ENCODE data around the gene SLX4. TPM values are rescaled to one million over a fixed set of nuclear protein-coding genes. Genes with fewer than 3 reads are reported as not detected.
"Not testable (repeated sequence)": the region's sequence is repeated elsewhere in the genome, so short reads cannot be mapped to it uniquely, and the experiment has no call there.

Gene SLX4
- total and polyA plus RNA-seq, 7 donors = 0.87 to 4.1 (median 2.5) TPM

DNA sequence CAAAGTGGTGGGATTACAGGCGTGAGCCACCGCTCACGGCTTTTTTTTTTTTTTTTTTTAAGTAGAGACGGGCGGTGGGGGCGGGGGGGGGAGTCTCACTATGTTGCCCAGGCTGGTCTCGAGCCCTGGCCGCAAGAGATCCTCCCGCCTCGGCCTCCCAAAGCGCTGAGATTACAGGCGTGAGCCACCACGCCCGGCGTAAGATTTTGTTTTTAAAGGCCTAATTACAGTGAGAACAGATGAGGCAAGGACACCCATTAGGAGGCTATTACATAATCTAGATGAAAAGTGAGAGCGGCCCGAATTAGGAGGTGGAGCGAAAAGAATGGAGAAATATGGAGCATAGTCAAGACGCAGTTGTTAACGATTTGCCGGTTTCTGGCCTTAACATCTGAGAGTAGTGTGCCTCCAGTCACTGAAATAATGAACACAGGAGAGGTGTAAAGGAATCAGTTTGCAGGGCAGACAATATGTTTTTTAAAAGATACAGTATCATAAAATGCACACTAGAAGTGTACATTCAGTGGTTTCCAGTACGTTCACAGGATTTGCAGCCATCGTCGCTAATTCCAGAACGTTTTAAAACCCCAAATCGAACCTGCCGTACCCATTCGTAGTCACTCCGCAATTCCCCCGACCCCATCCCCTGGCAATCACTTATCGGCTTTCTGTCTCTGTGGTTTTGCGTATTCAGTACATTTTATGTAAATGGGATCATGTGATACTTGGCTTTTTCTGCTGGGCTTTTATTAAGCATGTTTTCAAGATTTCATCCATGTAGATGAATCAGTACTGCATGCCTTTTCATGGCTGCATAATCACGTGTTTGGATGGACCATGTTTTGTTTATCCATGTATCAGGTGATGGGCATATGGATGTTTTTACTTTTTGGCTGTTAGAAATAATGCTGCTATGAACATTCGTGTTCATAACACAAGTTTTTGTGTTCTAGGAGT is 1.4 kb upstream of the SLX4 start:
- H3K9me3 ChIP-seq = no peaks in the 10 kb centered on the region
- H3K27me3 ChIP-seq (ENCODE audit: insufficient read depth in 3 of 3, low read length in 2 of 3) = no peaks in the 10 kb centered on the region
- TF ChIP-seq, protein P1, sequence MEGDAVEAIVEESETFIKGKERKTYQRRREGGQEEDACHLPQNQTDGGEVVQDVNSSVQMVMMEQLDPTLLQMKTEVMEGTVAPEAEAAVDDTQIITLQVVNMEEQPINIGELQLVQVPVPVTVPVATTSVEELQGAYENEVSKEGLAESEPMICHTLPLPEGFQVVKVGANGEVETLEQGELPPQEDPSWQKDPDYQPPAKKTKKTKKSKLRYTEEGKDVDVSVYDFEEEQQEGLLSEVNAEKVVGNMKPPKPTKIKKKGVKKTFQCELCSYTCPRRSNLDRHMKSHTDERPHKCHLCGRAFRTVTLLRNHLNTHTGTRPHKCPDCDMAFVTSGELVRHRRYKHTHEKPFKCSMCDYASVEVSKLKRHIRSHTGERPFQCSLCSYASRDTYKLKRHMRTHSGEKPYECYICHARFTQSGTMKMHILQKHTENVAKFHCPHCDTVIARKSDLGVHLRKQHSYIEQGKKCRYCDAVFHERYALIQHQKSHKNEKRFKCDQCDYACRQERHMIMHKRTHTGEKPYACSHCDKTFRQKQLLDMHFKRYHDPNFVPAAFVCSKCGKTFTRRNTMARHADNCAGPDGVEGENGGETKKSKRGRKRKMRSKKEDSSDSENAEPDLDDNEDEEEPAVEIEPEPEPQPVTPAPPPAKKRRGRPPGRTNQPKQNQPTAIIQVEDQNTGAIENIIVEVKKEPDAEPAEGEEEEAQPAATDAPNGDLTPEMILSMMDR (IDR thresholded peaks at IDR 0.05) = no peak
- ATAC-seq (no peak), DNase-seq (no peak)
- peak overlapping the region; percentile 98 for H3K4me3 ChIP-seq
- intact Hi-C loops (cut with DNase I) = loop anchor here in 1 of 2 donors (5.0 kb wide), 1 partner anchor 85 kb away; no protein-coding TSS in a partner anchor
- no peak overlapping the region for H3K27ac ChIP-seq
- peaks cover 12% of the 10 kb centered on the region for H3K4me1 ChIP-seq
- 78 to 83% (median 82%) methylated on average over 31 to 34 of the region's 34 CpGs for WGBS, 3 donors
- H3K36me3 ChIP-seq (ENCODE audit: insufficient read depth in 1 of 2, low read depth in 1 of 2) = no peaks in the 10 kb centered on the region

DNA sequence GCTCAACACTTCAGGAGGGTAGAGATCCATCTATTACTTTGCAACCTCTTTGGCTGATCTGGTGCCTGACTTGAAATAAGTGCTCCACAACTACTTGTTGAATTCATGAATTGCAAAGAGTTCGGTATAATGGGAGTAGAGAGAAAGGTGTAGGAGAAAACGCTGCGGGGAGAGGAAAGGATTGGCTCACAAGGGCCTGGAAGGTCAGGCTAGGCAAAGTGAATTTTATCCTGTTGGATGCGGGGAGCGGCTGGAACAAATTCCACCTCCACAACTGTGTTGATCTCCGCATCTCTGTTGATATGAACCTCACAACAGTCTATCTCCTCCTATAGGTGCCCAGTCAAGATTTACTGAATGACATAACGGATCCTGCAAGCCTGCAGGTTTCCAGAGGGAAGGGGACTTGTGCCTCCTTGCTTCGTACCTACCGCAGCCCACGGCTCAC is 684 bp downstream of the SLX4 start:
- intact Hi-C loops (cut with DNase I) = loop anchor here in 1 of 2 donors (5.0 kb wide), 1 partner anchor 83 kb away; no protein-coding TSS in a partner anchor
- TF ChIP-seq, protein P1 (IDR thresholded peaks at IDR 0.05) = no peak
- Histone ChIP-seq H3K9me3 (no peaks in the 10 kb centered on the region), H3K4me1 (peaks cover 12% of the 10 kb centered on the region), H3K27me3 (ENCODE audit: insufficient read depth in 3 of 3, low read length in 2 of 3) (no peaks in the 10 kb centered on the region), H3K4me3 (peak overlapping the region; percentile 98), H3K27ac (peak overlapping the region; percentile 88), H3K36me3 (ENCODE audit: insufficient read depth in 1 of 2, low read depth in 1 of 2) (peaks cover 0 to 5% of the 10 kb centered on the region in 2 donors)
- 2 to 4% (median 3%) methylated on average over 10 of the region's 10 CpGs for WGBS, 3 donors
- ATAC-seq (no peak), DNase-seq (no peak)

DNA sequence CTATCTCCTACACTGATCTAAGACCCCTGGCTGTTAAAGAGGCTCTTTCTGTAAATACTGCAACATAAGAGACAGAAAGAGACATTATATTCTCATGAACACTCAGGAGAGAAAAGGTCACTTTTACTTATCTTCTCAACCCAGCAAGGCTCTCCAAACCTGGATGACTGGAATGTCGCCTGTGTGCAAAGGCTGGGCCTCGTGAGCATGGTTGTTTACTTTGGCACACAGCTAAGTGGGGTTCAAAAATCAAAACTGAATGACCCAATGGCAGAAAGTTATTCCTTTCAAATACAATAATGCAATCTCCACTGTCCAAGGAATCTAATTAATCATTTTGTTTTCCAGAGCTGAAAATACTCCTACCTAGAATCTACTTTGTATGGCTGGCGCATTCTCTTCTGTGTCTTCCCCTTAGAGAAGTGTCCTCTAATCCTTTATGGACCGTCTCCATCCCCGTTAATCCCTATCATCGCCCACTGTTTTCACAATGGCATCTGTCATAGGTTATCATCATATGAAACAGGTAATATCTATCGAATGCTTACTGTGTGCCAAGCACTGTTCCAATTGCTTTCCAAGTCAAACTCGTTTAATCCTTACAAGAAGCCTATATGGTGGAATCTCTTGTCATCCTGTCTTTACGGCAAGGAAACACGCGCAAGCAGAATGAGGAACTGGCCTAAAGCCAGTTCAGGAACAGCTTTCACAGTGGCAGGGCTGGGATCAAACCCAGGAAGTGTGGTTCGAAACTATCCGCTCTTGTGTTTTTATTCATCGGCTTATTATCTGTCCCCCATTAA is 1.3 kb downstream of the SLX4 start:
- Histone ChIP-seq H3K36me3 (ENCODE audit: insufficient read depth in 1 of 2, low read depth in 1 of 2) (peaks cover 0 to 10% of the 10 kb centered on the region in 2 donors), H3K9me3 (no peaks in the 10 kb centered on the region), H3K4me1 (peaks cover 12% of the 10 kb centered on the region), H3K4me3 (peak overlapping the region; percentile 98), H3K27me3 (ENCODE audit: insufficient read depth in 3 of 3, low read length in 2 of 3) (no peaks in the 10 kb centered on the region), H3K27ac (no peak overlapping the region)
- 71 to 72% (median 71%) methylated on average over 14 of the region's 14 CpGs for WGBS, 3 donors
- TF ChIP-seq, protein P1 (IDR thresholded peaks at IDR 0.05) = no peak
- intact Hi-C loops (cut with DNase I) = loop anchor here in 1 of 2 donors (5.0 kb wide), 1 partner anchor 83 kb away; no protein-coding TSS in a partner anchor
- DNase-seq (no peak), ATAC-seq (no peak)

DNA sequence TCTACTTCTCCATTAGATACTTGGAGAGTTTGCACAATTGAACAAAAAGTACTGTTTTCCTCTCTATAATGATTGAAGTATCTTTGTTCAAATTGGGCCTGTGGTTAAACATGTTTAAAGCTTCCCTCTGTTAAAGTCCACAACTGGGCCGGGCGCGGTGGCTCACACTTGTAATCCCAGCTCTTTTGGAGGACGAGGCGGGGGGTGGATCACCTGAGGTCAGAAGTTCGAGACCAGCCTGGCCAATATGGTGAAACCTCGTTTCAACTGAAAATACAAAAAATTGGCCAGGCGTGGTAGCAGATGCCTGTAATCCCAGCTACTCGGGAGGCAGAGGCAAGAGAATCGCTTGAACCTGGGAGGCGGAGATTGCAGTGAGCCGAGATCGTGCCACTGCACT is 2.4 kb downstream of the SLX4 start:
- intact Hi-C loops (cut with DNase I); ATAC-seq; H3K27ac ChIP-seq; H3K27me3 ChIP-seq (ENCODE audit: insufficient read depth in 3 of 3, low read length in 2 of 3); DNase-seq; H3K9me3 ChIP-seq; H3K4me3 ChIP-seq: not testable (repeated sequence)
- H3K4me1 ChIP-seq = peaks cover 12% of the 10 kb centered on the region
- 92 to 96% (median 93%) methylated on average over 13 of the region's 13 CpGs for WGBS, 3 donors
- peaks cover 0 to 19% of the 10 kb centered on the region in 2 donors for H3K36me3 ChIP-seq (ENCODE audit: insufficient read depth in 1 of 2, low read depth in 1 of 2)
